Right kidney (tissue), 1 donor: ENCODE data around the gene PCSK9.

Experiments used
- DNase-seq: peaks from one replicate; pipeline ENCODE4 v3.0.0-alpha.2; 2016

PCSK9 gene

GRCh38 chr1:55060133-55060999 lies 21.0 kb downstream of the PCSK9 start:
- no peak for DNase-seq

- no peak for DNase-seq
Observed at GRCh38 chr1:55061000-55061705, 21.8 kb downstream of the PCSK9 start.

- no peak for DNase-seq
Observed at GRCh38 chr1:55061706-55062321, 22.5 kb downstream of the PCSK9 start.

GRCh38 chr1:55062801-55063576 lies 23.6 kb downstream of the PCSK9 start:
- DNase-seq, result no peak

- DNase-seq, result no peak
Observed at GRCh38 chr1:55063577-55063942, 24.2 kb downstream of the PCSK9 start.

- DNase-seq, result no peak
Observed at GRCh38 chr1:55064071-55064581, 24.8 kb downstream of the PCSK9 start.

GRCh38 chr1:55064861-55065263 lies 25.5 kb downstream of the PCSK9 start:
- no peak for DNase-seq

GRCh38 chr1:55065648-55066047 lies 26.3 kb downstream of the PCSK9 start:
- DNase-seq, result no peak

- DNase-seq, result no peak
Observed at GRCh38 chr1:55067022-55067778, 27.9 kb downstream of the PCSK9 start.

GRCh38 chr1:55067914-55068313 lies 28.6 kb downstream of the PCSK9 start:
- DNase-seq, result no peak

- DNase-seq, result no peak
Observed at GRCh38 chr1:55068638-55069037, 29.3 kb downstream of the PCSK9 start.

GRCh38 chr1:55069280-55069679 lies 29.9 kb downstream of the PCSK9 start:
- no peak for DNase-seq

- DNase-seq, result no peak
Observed at GRCh38 chr1:55070293-55071164, 31.2 kb downstream of the PCSK9 start.

GRCh38 chr1:55071477-55071876 lies 32.1 kb downstream of the PCSK9 start:
- DNase-seq, result no peak

- no peak for DNase-seq
Observed at GRCh38 chr1:55073187-55073916, 34.0 kb downstream of the PCSK9 start.

- DNase-seq, result no peak
Observed at GRCh38 chr1:55074455-55074854, 35.1 kb downstream of the PCSK9 start.

GRCh38 chr1:55076356-55076755 lies 37.0 kb downstream of the PCSK9 start:
- no peak for DNase-seq

GRCh38 chr1:55078470-55078869 lies 39.1 kb downstream of the PCSK9 start:
- DNase-seq, result no peak

GRCh38 chr1:55079651-55080050 lies 40.3 kb downstream of the PCSK9 start:
- DNase-seq, result no peak
